ENCODE data around the gene PPP2R5E.

The PPP2R5E gene

DNA sequence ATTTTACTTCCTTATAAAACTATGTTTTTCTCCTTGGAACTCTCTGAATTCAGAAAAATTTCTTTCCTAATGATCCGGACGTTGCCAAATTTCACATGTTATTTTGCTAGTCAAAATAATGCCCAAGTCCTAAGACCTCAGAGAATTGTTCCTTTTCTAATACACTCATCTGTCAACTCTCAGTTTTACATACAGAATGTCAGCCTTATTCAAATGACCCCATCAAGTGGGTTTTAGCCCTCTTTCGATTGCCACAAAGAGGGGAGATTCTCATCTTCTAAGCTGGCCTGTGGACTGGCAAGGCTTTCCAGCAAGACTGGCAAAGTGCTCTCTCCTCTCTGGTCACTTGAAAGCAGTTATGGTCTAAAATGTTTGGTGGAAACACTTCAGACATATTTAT, 125.2 kb downstream of the PPP2R5E start:
- DNase-seq (ENCODE audit: low read depth, low spot score): no peak
- no peak overlapping the region for H3K9ac ChIP-seq (ENCODE audit: insufficient read length, low read depth)
- no peaks in the 10 kb centered on the region for H3K27me3 ChIP-seq (ENCODE audit: insufficient read depth, insufficient read length)
- no peak for TF ChIP-seq YY1 (IDR thresholded peaks at IDR 0.05; ENCODE audit: insufficient read depth, insufficient read length)
- no peak for TF ChIP-seq SUZ12 (IDR thresholded peaks at IDR 0.05; ENCODE audit: extremely low read depth, insufficient read depth, insufficient read length)
- no peak for TF ChIP-seq ZNF274 (IDR thresholded peaks at IDR 0.05; ENCODE audit: low read depth, low read length)
- peaks cover 36% of the 10 kb centered on the region for H3K36me3 ChIP-seq (ENCODE audit: insufficient read depth, insufficient read length, low read length)
- no peak overlapping the region for H3K4me3 ChIP-seq (ENCODE audit: insufficient read length, low read depth)
- H3K9me3 ChIP-seq (ENCODE audit: insufficient read depth, low read length): no peaks in the 10 kb centered on the region
- no peaks in the 10 kb centered on the region for H3K4me1 ChIP-seq (ENCODE audit: insufficient read depth, insufficient read length)

DNA sequence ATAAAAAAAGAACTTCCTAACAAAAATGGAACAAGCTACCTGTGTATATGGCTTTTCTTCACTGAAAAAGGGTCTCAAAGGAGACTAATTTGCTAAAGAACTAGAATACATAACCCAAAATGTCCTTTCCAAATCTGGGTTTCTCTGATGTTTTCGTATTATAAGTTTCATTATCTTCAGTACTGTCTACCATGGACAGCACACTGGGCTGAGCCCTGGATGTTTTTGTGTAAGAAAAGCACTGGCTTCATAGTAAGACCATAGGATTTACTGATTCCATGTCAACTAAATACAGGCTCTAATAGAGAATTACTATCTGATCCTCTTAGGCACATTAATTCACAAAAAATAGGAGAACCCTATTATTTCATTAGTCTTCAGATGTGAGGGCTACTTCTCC, 130.2 kb downstream of the PPP2R5E start:
- no peak overlapping the region for H3K9ac ChIP-seq (ENCODE audit: insufficient read length, low read depth)
- no peaks in the 10 kb centered on the region for H3K27me3 ChIP-seq (ENCODE audit: insufficient read depth, insufficient read length)
- no peak for TF ChIP-seq ZNF274 (IDR thresholded peaks at IDR 0.05; ENCODE audit: low read depth, low read length)
- no peak for TF ChIP-seq SUZ12 (IDR thresholded peaks at IDR 0.05; ENCODE audit: extremely low read depth, insufficient read depth, insufficient read length)
- TF ChIP-seq YY1 (IDR thresholded peaks at IDR 0.05; ENCODE audit: insufficient read depth, insufficient read length): no peak
- H3K4me3 ChIP-seq (ENCODE audit: insufficient read length, low read depth): no peak overlapping the region
- H3K9me3 ChIP-seq (ENCODE audit: insufficient read depth, low read length): no peaks in the 10 kb centered on the region
- peaks cover 30% of the 10 kb centered on the region for H3K36me3 ChIP-seq (ENCODE audit: insufficient read depth, insufficient read length, low read length)
- H3K4me1 ChIP-seq (ENCODE audit: insufficient read depth, insufficient read length): no peaks in the 10 kb centered on the region
- no peak for DNase-seq (ENCODE audit: low read depth, low spot score)

DNA sequence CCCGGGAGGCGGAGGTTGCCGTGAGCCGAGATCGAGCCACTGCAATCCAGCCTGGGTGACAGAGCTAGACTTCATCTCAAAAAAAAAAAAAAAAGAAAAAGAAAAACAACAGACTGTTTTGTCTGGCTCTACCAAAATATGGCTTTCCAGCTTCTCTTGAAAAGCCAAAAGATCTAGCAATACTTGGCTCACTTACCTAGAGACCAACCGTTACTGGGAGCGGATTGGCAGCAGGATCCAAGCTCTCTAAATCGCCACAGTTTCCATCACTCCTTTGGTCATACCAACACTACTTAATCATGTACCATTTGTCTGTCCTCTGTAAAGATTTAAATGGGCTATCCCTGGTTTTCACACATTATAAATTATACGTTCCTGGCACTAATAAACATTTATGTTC, 136.8 kb downstream of the PPP2R5E start:
- no peak for DNase-seq (ENCODE audit: low read depth, low spot score)
- H3K9ac ChIP-seq (ENCODE audit: insufficient read length, low read depth): no peak overlapping the region
- no peaks in the 10 kb centered on the region for H3K4me1 ChIP-seq (ENCODE audit: insufficient read depth, insufficient read length)
- TF ChIP-seq ZNF274 (IDR thresholded peaks at IDR 0.05; ENCODE audit: low read depth, low read length) (no peak), SUZ12 (IDR thresholded peaks at IDR 0.05; ENCODE audit: extremely low read depth, insufficient read depth, insufficient read length) (no peak), YY1 (IDR thresholded peaks at IDR 0.05; ENCODE audit: insufficient read depth, insufficient read length) (no peak)
- no peaks in the 10 kb centered on the region for H3K9me3 ChIP-seq (ENCODE audit: insufficient read depth, low read length)
- H3K4me3 ChIP-seq (ENCODE audit: insufficient read length, low read depth): no peak overlapping the region
- no peaks in the 10 kb centered on the region for H3K27me3 ChIP-seq (ENCODE audit: insufficient read depth, insufficient read length)
- H3K36me3 ChIP-seq (ENCODE audit: insufficient read depth, insufficient read length, low read length): peaks cover 15% of the 10 kb centered on the region

DNA sequence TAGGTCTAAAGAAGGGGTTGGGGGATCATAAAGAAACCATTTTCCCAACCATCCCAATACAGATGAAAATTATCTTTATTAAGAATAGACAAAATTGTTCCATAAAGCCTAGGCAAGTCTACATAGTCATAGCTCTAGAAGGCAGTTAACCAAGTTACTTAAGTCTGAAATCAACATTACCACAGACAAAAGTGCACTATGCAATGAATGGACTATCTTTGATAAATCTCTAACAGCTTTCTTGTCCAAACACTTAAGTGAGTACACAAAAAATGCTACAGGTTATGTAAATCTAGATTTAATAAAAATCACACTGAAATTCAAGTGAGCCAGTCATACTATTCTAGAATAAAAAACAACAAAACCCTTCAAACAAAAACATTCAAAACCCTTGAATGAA, 137.5 kb downstream of the PPP2R5E start:
- H3K4me1 ChIP-seq (ENCODE audit: insufficient read depth, insufficient read length): no peaks in the 10 kb centered on the region
- H3K9me3 ChIP-seq (ENCODE audit: insufficient read depth, low read length): no peaks in the 10 kb centered on the region
- no peaks in the 10 kb centered on the region for H3K27me3 ChIP-seq (ENCODE audit: insufficient read depth, insufficient read length)
- TF ChIP-seq SUZ12 (IDR thresholded peaks at IDR 0.05; ENCODE audit: extremely low read depth, insufficient read depth, insufficient read length): no peak
- no peak for TF ChIP-seq ZNF274 (IDR thresholded peaks at IDR 0.05; ENCODE audit: low read depth, low read length)
- no peak for TF ChIP-seq YY1 (IDR thresholded peaks at IDR 0.05; ENCODE audit: insufficient read depth, insufficient read length)
- no peak overlapping the region for H3K9ac ChIP-seq (ENCODE audit: insufficient read length, low read depth)
- H3K36me3 ChIP-seq (ENCODE audit: insufficient read depth, insufficient read length, low read length): peaks cover 13% of the 10 kb centered on the region
- no peak for DNase-seq (ENCODE audit: low read depth, low spot score)
- no peak overlapping the region for H3K4me3 ChIP-seq (ENCODE audit: insufficient read length, low read depth)

DNA sequence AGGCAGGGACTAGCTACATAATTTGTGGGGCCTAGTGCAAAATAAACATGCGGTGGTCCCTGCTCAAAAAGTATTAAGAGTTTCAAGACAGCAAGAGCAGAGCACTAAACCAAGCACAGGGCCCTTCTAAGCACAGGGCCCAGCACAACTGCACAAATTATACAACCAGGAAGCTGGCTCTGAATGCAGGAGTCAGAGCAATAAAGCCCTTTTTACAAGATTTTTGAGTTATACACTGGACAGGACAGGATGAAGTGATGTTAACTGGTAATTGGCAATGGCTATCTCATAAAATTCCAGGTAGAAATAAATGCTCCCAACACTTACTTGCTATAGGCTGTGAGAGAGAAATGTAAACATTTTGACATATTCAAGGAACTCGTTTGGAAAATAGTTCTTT, 138.3 kb downstream of the PPP2R5E start:
- TF ChIP-seq SUZ12 (IDR thresholded peaks at IDR 0.05; ENCODE audit: extremely low read depth, insufficient read depth, insufficient read length) (no peak), YY1 (IDR thresholded peaks at IDR 0.05; ENCODE audit: insufficient read depth, insufficient read length) (no peak), ZNF274 (IDR thresholded peaks at IDR 0.05; ENCODE audit: low read depth, low read length) (no peak)
- no peak for DNase-seq (ENCODE audit: low read depth, low spot score)
- Histone ChIP-seq H3K36me3 (ENCODE audit: insufficient read depth, insufficient read length, low read length) (peaks cover 14% of the 10 kb centered on the region), H3K4me3 (ENCODE audit: insufficient read length, low read depth) (no peak overlapping the region), H3K4me1 (ENCODE audit: insufficient read depth, insufficient read length) (no peaks in the 10 kb centered on the region), H3K9me3 (ENCODE audit: insufficient read depth, low read length) (no peaks in the 10 kb centered on the region), H3K9ac (ENCODE audit: insufficient read length, low read depth) (no peak overlapping the region), H3K27me3 (ENCODE audit: insufficient read depth, insufficient read length) (no peaks in the 10 kb centered on the region)

DNA sequence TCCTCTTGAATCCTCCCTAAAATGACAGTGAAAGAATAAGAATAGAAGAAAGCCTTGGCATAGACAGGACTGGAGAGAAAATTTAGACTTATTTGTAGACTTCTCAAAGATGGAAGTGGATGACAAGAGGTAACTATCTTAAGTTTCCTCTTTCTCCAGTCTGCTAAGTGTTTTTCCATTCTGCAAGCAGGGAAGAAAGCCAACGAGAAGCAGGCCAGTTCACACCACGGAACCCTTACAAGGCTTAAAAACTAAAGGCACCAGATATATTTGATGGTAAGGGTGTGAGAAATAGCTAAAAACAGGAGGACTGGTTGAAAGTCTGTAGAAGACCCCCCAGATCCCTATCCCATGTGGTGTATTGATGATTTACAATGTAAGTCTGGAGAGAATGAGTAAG, 141.5 kb downstream of the PPP2R5E start:
- TF ChIP-seq YY1 (IDR thresholded peaks at IDR 0.05; ENCODE audit: insufficient read depth, insufficient read length) (no peak), SUZ12 (IDR thresholded peaks at IDR 0.05; ENCODE audit: extremely low read depth, insufficient read depth, insufficient read length) (no peak), ZNF274 (IDR thresholded peaks at IDR 0.05; ENCODE audit: low read depth, low read length) (no peak)
- no peaks in the 10 kb centered on the region for H3K9me3 ChIP-seq (ENCODE audit: insufficient read depth, low read length)
- H3K27me3 ChIP-seq (ENCODE audit: insufficient read depth, insufficient read length): no peaks in the 10 kb centered on the region
- no peak for DNase-seq (ENCODE audit: low read depth, low spot score)
- H3K4me1 ChIP-seq (ENCODE audit: insufficient read depth, insufficient read length): no peaks in the 10 kb centered on the region
- H3K36me3 ChIP-seq (ENCODE audit: insufficient read depth, insufficient read length, low read length): peaks cover 8% of the 10 kb centered on the region
- H3K9ac ChIP-seq (ENCODE audit: insufficient read length, low read depth): no peak overlapping the region
- H3K4me3 ChIP-seq (ENCODE audit: insufficient read length, low read depth): no peak overlapping the region

DNA sequence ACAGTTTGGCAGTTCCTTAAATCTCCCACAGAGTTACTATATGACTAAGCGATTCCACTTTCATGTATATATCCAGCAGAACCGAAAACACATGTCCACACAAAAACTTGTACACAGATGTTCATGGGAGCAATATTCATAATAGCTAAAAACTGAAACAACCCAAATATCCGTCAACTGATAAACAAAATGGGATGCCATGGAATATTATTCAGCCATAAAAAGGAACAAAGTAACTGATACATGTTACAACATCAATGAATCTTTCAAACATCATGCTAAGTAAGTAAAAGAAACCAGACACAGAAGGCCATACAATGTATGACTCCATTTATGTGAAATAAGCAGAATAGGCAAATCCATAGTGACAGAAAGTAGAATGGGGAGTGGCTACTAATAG, 144.2 kb downstream of the PPP2R5E start:
- no peak overlapping the region for H3K9ac ChIP-seq (ENCODE audit: insufficient read length, low read depth)
- H3K4me1 ChIP-seq (ENCODE audit: insufficient read depth, insufficient read length): no peaks in the 10 kb centered on the region
- H3K27me3 ChIP-seq (ENCODE audit: insufficient read depth, insufficient read length): no peaks in the 10 kb centered on the region
- peaks cover 7% of the 10 kb centered on the region for H3K36me3 ChIP-seq (ENCODE audit: insufficient read depth, insufficient read length, low read length)
- H3K9me3 ChIP-seq (ENCODE audit: insufficient read depth, low read length): no peaks in the 10 kb centered on the region
- no peak for DNase-seq (ENCODE audit: low read depth, low spot score)
- no peak overlapping the region for H3K4me3 ChIP-seq (ENCODE audit: insufficient read length, low read depth)
- TF ChIP-seq YY1 (IDR thresholded peaks at IDR 0.05; ENCODE audit: insufficient read depth, insufficient read length) (no peak), SUZ12 (IDR thresholded peaks at IDR 0.05; ENCODE audit: extremely low read depth, insufficient read depth, insufficient read length) (no peak), ZNF274 (IDR thresholded peaks at IDR 0.05; ENCODE audit: low read depth, low read length) (no peak)

DNA sequence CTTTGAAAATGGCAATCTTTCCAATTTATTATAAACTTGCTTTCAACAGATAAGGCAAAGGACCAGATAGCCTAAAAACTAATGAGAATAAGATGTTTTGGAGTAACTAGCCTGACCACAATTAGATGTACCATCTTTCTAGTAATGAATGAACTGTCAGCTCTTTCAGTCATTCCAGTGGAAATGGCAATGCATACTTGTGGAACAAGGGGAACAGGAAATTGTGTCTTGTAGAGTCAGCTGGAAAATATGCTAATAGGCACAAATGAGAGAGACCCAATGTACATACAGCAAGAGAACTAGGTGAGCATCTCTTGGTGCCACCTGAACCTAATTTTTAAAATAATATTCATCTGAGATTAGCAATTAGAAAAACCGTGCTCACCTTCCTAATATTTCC, 148.3 kb downstream of the PPP2R5E start:
- Histone ChIP-seq H3K9me3 (ENCODE audit: insufficient read depth, low read length) (no peaks in the 10 kb centered on the region), H3K4me3 (ENCODE audit: insufficient read length, low read depth) (no peak overlapping the region), H3K27me3 (ENCODE audit: insufficient read depth, insufficient read length) (no peaks in the 10 kb centered on the region), H3K36me3 (ENCODE audit: insufficient read depth, insufficient read length, low read length) (peaks cover 20% of the 10 kb centered on the region), H3K9ac (ENCODE audit: insufficient read length, low read depth) (no peak overlapping the region), H3K4me1 (ENCODE audit: insufficient read depth, insufficient read length) (no peaks in the 10 kb centered on the region)
- no peak for TF ChIP-seq ZNF274 (IDR thresholded peaks at IDR 0.05; ENCODE audit: low read depth, low read length)
- DNase-seq (ENCODE audit: low read depth, low spot score): no peak
